CD14-positive monocyte (primary cell): ENCODE data around the gene MACROH2A2. TPM values are rescaled to one million over a fixed set of nuclear protein-coding genes. Genes with fewer than 3 reads are reported as not detected.
"Not testable (repeated sequence)": the region's sequence is repeated elsewhere in the genome, so short reads cannot be mapped to it uniquely, and the experiment has no call there.

Source experiments
- DNase-seq, 3 donors: peaks; one replicate each; pipeline ENCODE4 v3.0.0-alpha.2; 2011 to 2022
- H2AFZ ChIP-seq: 2 replicates; pipeline ENCODE4 v1.6.0; 2012; ENCODE audit warnings: mild to moderate bottlenecking, low read depth, low read length, inconsistent platforms; ENCODE audit not compliant: insufficient read depth, poor library complexity, severe bottlenecking
- H3K27ac ChIP-seq, 2 donors: 1 replicate in 1 of 2; 2 replicates in 1 of 2; pipeline ENCODE4 v1.5.1; 2012 to 2013; ENCODE audit warnings: low read length in 2 of 2, control low read depth in 1 of 2, inconsistent platforms in 1 of 2, low read depth in 1 of 2, mild to moderate bottlenecking in 1 of 2
- H3K27me3 ChIP-seq, 2 donors: one replicate each; pipeline versions ENCODE4 v1.6.0 to v1.6.1; 2011 to 2013; ENCODE audit warnings: low read length in 2 of 2; ENCODE audit not compliant: control insufficient read depth in 2 of 2, insufficient read depth in 2 of 2
- H3K36me3 ChIP-seq, 2 donors: replicated peaks in 1 of 2; 1 replicate in 1 of 2; 2 replicates in 1 of 2; pipeline versions ENCODE4 v1.5.1 to v1.6.1; 2012 to 2013; ENCODE audit warnings: low read length in 2 of 2, control low read depth in 1 of 2, inconsistent platforms in 1 of 2, mild to moderate bottlenecking in 1 of 2; ENCODE audit not compliant: insufficient read depth in 2 of 2, control insufficient read depth in 1 of 2
- H3K4me1 ChIP-seq, 2 donors: 1 replicate in 1 of 2; 2 replicates in 1 of 2; pipeline versions ENCODE4 v1.5.1 to v1.6.1; 2012 to 2013; ENCODE audit warnings: low read length in 2 of 2, control low read depth in 1 of 2, inconsistent platforms in 1 of 2, mild to moderate bottlenecking in 1 of 2, moderate library complexity in 1 of 2; ENCODE audit not compliant: insufficient read depth in 2 of 2, control insufficient read depth in 1 of 2
- H3K4me2 ChIP-seq: replicated peaks from 2 replicates; pipeline ENCODE3; 2012; ENCODE audit warnings: low read length, moderate library complexity, mild to moderate bottlenecking; ENCODE audit not compliant: poor library complexity, severe bottlenecking; ENCODE audit errors: extremely low read depth
- H3K4me3 ChIP-seq, 3 experiments: fragments of 200-600 bp in 1 of 3; sonication (generic) in 1 of 3; replicated peaks in 1 of 3; 1 replicate in 2 of 3; 2 replicates in 1 of 3; pipeline ENCODE4 v1.5.1; 2011 to 2013; ENCODE audit warnings: low read length in 3 of 3, mild to moderate bottlenecking in 3 of 3, control low read depth in 2 of 3, low read depth in 2 of 3, inconsistent platforms in 1 of 3, moderate library complexity in 1 of 3
- H3K79me2 ChIP-seq: 2 replicates; pipeline ENCODE4 v1.6.0; 2012; ENCODE audit warnings: mild to moderate bottlenecking, control low read depth, inconsistent platforms, low read length, moderate library complexity; ENCODE audit not compliant: insufficient read depth
- H3K9ac ChIP-seq: 2 replicates; pipeline ENCODE4 v1.6.0; 2017; ENCODE audit warnings: low read length, mild to moderate bottlenecking; ENCODE audit not compliant: insufficient read depth, poor library complexity, severe bottlenecking
- H3K9me3 ChIP-seq, 2 donors: replicated peaks in 1 of 2; 1 replicate in 1 of 2; 2 replicates in 1 of 2; pipeline versions ENCODE4 v1.5.1 to v1.6.1; 2012 to 2013; ENCODE audit warnings: low read length in 2 of 2, control low read depth in 1 of 2; ENCODE audit not compliant: control insufficient read depth in 1 of 2, insufficient read depth in 1 of 2
- H4K20me1 ChIP-seq: 2 replicates; pipeline ENCODE4 v1.6.0; 2012; ENCODE audit warnings: mild to moderate bottlenecking, low read length, control low read depth, moderate library complexity; ENCODE audit not compliant: insufficient read depth
- H3K27ac Mint-ChIP-seq, 7 donors: one replicate each; pipeline ENCODE4 v1.8.0; 2020; ENCODE audit warnings: mild to moderate bottlenecking in 7 of 7, mixed read lengths in 7 of 7, moderate library complexity in 6 of 7, inconsistent platforms in 2 of 7
- H3K27me3 Mint-ChIP-seq, 3 donors: one replicate each; pipeline ENCODE4 v1.8.0; 2021 to 2022; ENCODE audit warnings: low read depth in 3 of 3, mild to moderate bottlenecking in 3 of 3, mixed read lengths in 3 of 3, moderate library complexity in 3 of 3, inconsistent platforms in 1 of 3
- H3K36me3 Mint-ChIP-seq, 2 donors: one replicate each; pipeline ENCODE4 v1.8.0; 2020; ENCODE audit warnings: mixed read lengths in 2 of 2, inconsistent platforms in 1 of 2, mild to moderate bottlenecking in 1 of 2
- H3K4me1 Mint-ChIP-seq: one replicate; pipeline ENCODE4 v1.8.0; 2020; ENCODE audit warnings: mild to moderate bottlenecking, mixed read lengths
- H3K4me3 Mint-ChIP-seq, 2 donors: one replicate each; pipeline ENCODE4 v1.8.0; 2020; ENCODE audit warnings: mild to moderate bottlenecking in 2 of 2, mixed read lengths in 2 of 2, moderate library complexity in 1 of 2
- H3K9me3 Mint-ChIP-seq, 7 donors: one replicate each; pipeline ENCODE4 v1.8.0; 2020 to 2022; ENCODE audit warnings: mixed read lengths in 7 of 7, mild to moderate bottlenecking in 6 of 7, moderate library complexity in 6 of 7, inconsistent platforms in 2 of 7
- CTCF ChIP-seq: fragments of 200-600 bp; IDR thresholded peaks from one replicate; pipeline ENCODE4 v1.8.0; 2022; ENCODE audit warnings: antibody characterized with exemption, mild to moderate bottlenecking
- WGBS: methylation state at CpG from one replicate; pipeline ENCODE4 v1.1.5; 2013; ENCODE audit warnings: missing lambda C conversion rate; ENCODE audit not compliant: insufficient coverage; 5-methylcytosine and 5-hydroxymethylcytosine counted together
- intact Hi-C, 2 donors: fragments of 100-400 bp; cut with micrococcal nuclease; formaldehyde crosslinking; loops; one replicate each; pipeline versions ENCODE4 v1.15.0 to v1.15.1; 2023
- polyA plus RNA-seq, 3 donors: library from polyadenylated mRNA; depleted of rRNA in 1 of 3; unstranded in 2 of 3; stranded (reverse) in 1 of 3; fragments of 300-500 nt in 2 of 3; fragments of >200 nt in 1 of 3; fragmentation: Illumina TruSeq in 2 of 3; gene quantifications; 1 replicate in 2 of 3; 2 replicates in 1 of 3; pipeline ENCODE4 v1.2.3, GENCODE V29; 2012 to 2021

Gene MACROH2A2
- polyA plus RNA-seq, 3 donors = 1.0 to 1.9 (median 1.7) TPM

DNA sequence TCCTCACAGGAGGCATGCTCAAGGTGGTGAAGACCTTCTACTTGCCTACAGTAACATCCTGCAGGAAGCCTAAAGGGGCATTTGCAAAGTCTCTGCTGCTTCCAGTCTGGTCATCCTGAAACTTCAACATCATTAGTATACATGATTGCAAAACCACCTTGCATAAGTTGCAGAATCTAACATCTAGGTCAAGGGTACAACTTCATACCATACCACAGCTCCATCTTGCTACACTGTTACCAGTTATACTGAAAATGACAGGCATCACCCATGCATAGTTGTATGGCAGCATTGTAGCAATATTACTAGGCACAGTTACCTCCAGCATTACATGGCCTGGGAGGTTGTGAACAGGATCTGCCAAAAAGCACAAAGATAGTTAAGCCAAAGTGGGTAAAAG lies 13.7 kb upstream of the MACROH2A2 start:
- peaks cover 14 to 30% of the 10 kb centered on the region in 2 donors for H3K9me3 ChIP-seq
- no peaks in the 10 kb centered on the region for H4K20me1 ChIP-seq
- H3K4me3 ChIP-seq = no peak overlapping the region

GRCh38 chr10:70041016-70041415 lies 11.6 kb upstream of the MACROH2A2 start:
- no peaks in the 10 kb centered on the region for H3K79me2 ChIP-seq
- Mint-ChIP-seq H3K4me1 (no peaks in the 10 kb centered on the region), H3K27me3 (peaks cover 4 to 8% (median 6%) of the 10 kb centered on the region in 3 donors), H3K36me3 (no peaks in the 10 kb centered on the region), H3K27ac (no peak overlapping the region), H3K9me3 (peaks cover 16 to 37% (median 25%) of the 10 kb centered on the region in 7 donors), H3K4me3 (no peak overlapping the region)
- H2AFZ ChIP-seq = no peak overlapping the region
- H3K4me3 ChIP-seq = no peak overlapping the region
- TF ChIP-seq CTCF = no peak
- H3K4me2 ChIP-seq = no peak overlapping the region
- H3K9me3 ChIP-seq = peaks cover 14 to 30% of the 10 kb centered on the region in 2 donors
- intact Hi-C loops = no loop called here
- H3K4me1 ChIP-seq = no peaks in the 10 kb centered on the region
- no peaks in the 10 kb centered on the region for H3K27me3 ChIP-seq
- no peak for DNase-seq
- H4K20me1 ChIP-seq = no peaks in the 10 kb centered on the region
- no peak overlapping the region for H3K27ac ChIP-seq
- H3K36me3 ChIP-seq = no peaks in the 10 kb centered on the region
- no CpG with 5 or more reads among the region's 2 CpGs for WGBS
- no peak overlapping the region for H3K9ac ChIP-seq

More for the DNA sequence above, 13.7 kb upstream of the MACROH2A2 start:
- intact Hi-C loops = no loop called here
- Mint-ChIP-seq H3K27me3 (peaks cover 4 to 10% (median 6%) of the 10 kb centered on the region in 3 donors), H3K27ac (peak overlapping the region in 1 of 7 donors; percentile 54), H3K4me3 (no peak overlapping the region), H3K36me3 (no peaks in the 10 kb centered on the region), H3K4me1 (no peaks in the 10 kb centered on the region), H3K9me3 (peaks cover 16 to 37% (median 25%) of the 10 kb centered on the region in 7 donors)
- Histone ChIP-seq H3K4me2 (no peak overlapping the region), H3K27ac (no peak overlapping the region), H3K27me3 (peaks cover 0 to 4% of the 10 kb centered on the region in 2 donors), H3K9ac (no peak overlapping the region), H3K4me1 (no peaks in the 10 kb centered on the region), H3K36me3 (no peaks in the 10 kb centered on the region), H3K79me2 (no peaks in the 10 kb centered on the region), H2AFZ (no peak overlapping the region)
- no peak for TF ChIP-seq CTCF
- no peak for DNase-seq

DNA sequence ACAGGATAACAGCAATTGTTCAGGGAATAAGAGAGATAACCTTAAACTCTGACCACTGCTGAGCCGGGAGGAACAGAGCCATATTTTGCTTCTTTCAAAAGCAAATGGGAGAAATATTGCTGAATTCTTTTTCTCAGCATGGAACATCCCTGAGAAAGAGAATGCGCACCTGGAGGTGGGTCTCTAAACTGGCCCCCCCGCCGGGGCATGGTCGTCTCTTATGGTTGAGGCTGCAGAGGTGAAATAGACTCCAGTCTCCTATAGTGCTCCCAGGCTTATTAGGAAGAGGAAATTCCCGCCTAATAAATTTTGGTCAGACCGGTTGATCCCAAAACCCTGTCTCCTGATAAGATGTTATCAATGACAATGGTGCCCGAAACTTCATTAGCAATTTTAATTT lies 10.9 kb upstream of the MACROH2A2 start:
- H4K20me1 ChIP-seq, H3K4me3 Mint-ChIP-seq, intact Hi-C loops, H3K36me3 Mint-ChIP-seq, H3K79me2 ChIP-seq, DNase-seq, H3K27ac Mint-ChIP-seq, H3K27ac ChIP-seq, H3K27me3 Mint-ChIP-seq, H3K4me2 ChIP-seq, H2AFZ ChIP-seq, H3K36me3 ChIP-seq, H3K27me3 ChIP-seq, H3K4me1 Mint-ChIP-seq, H3K4me3 ChIP-seq, H3K4me1 ChIP-seq, H3K9ac ChIP-seq: not testable (repeated sequence)
- H3K9me3 ChIP-seq = peaks cover 14 to 30% of the 10 kb centered on the region in 2 donors
- 72% methylated on average over 2 of the region's 8 CpGs for WGBS
- peaks cover 16 to 37% (median 25%) of the 10 kb centered on the region in 7 donors for H3K9me3 Mint-ChIP-seq
